ENCODE measurements around the gene ELFN1. TPM values are rescaled to one million over a fixed set of nuclear protein-coding genes. Genes with fewer than 3 reads are reported as not detected.

ELFN1 gene
- total and polyA plus RNA-seq, 4 donors, result 0.43 to 3.5 (median 3.4) TPM

DNA sequence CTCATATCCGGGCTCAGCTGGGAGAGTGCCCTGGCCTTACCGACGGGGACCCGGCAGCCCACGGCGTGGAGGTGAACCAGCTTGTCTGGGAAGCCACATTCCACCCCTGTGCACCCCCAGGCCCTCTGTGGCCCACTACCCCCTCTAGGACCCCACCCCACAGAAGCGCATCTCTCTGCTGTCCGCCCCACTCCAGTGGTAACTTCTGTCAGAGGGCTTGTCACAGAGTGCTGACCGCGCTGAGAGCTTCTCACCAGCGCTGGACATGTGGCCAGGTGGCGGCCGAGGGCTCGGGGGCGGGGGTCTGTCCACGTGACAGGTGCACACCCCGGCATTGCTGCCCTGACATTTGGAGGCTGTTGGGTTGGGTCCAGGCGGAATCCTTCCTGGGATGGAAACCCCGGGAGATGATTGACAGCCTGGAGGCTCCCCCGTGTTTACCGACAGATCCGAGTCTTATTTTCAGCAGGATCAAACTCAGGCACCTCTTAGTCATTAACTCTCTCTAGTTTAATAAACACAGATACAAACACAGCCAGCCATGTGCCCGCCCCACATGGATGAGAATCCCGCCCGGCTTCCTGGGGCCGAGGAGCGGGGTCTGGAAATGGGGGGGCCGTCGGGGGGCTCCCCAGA is 5.1 kb downstream of the ELFN1 start:
- TF ChIP-seq HNF4A (conservative IDR thresholded peaks at IDR 0.05) (no peak), GABPA (IDR thresholded peaks at IDR 0.05 in 1 of 2, conservative IDR thresholded peaks at IDR 0.05 in 1 of 2) (no peak), HNF4G (IDR thresholded peaks at IDR 0.05) (no peak)
- peak; percentile 24 for DNase-seq (ENCODE audit: low spot score)
- Histone ChIP-seq H3K9ac (ENCODE audit: low read depth in 1 of 2, low read length in 2 of 2) (no peak overlapping the region), H3K36me3 (ENCODE audit: control insufficient read depth in 4 of 4, insufficient read depth in 3 of 4, low read depth in 1 of 4, low read length in 3 of 4) (no peaks in the 10 kb centered on the region), H3K4me3 (ENCODE audit: low read depth in 1 of 3, low read length in 3 of 3) (no peak overlapping the region), H3K4me1 (ENCODE audit: control insufficient read depth in 4 of 4, insufficient read depth in 4 of 4, low read length in 3 of 4) (peaks cover 8 to 25% (median 14%) of the 10 kb centered on the region in 4 donors), H3K27ac (ENCODE audit: low read depth in 1 of 2, low read length in 2 of 2) (no peak overlapping the region), H3K27me3 (ENCODE audit: control insufficient read depth in 4 of 4, insufficient read depth in 4 of 4, low read length in 3 of 4) (no peaks in the 10 kb centered on the region), H3K9me3 (ENCODE audit: control insufficient read depth in 4 of 4, low read length in 3 of 4) (no peaks in the 10 kb centered on the region)
- WGBS, result 78% methylated on average over 29 of the region's 29 CpGs

DNA sequence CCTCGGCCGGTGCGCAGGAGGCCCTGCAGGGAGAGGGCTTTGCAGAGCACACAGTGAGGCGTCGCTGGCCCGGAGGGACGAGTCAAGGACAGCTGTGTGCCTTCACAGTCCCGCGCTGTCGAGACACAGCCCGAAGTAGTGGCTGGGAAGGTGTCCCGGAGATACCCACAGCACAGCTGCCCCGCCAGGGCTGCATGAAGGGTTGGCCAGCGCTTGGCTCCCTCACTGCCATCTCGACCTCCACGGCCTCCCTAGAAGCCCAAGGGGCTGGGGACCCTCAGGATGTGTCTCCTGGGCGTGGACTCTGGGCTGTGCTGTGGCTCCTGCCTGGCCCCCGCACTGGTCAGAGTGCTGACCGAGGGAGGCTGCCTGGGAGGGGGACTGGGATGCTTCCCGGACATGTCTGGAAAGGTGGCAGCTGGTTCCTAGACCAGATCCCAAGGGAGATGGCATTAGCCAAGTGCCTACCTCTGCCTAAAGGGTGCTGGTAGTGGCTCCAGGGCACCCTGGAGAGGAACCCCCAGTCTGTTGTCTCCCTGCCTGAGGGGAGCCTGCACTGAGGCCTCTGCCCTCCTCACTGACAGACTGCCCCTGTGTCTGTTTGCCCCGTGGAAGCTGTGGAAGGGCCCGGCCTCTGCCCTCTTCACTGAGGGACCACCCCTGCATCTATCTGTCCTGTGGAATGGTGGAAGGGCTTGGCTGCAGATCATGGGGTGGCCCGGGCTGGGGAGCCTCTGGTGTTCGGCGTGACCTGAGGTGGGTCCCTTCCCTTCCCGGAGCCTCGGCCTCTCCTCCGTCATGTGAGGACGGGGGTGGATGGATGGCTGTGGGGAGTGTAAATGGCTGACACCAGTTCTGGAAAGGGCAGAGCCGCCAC is 5.8 kb downstream of the ELFN1 start:
- H3K36me3 ChIP-seq (ENCODE audit: control insufficient read depth in 4 of 4, insufficient read depth in 3 of 4, low read depth in 1 of 4, low read length in 3 of 4), result peaks cover 0 to 2% (median 0%) of the 10 kb centered on the region in 4 donors

More for the DNA sequence above, 5.8 kb downstream of the ELFN1 start:
- Histone ChIP-seq H3K27ac (ENCODE audit: low read depth in 1 of 2, low read length in 2 of 2) (no peak overlapping the region), H3K9me3 (ENCODE audit: control insufficient read depth in 4 of 4, low read length in 3 of 4) (no peaks in the 10 kb centered on the region), H3K27me3 (ENCODE audit: control insufficient read depth in 4 of 4, insufficient read depth in 4 of 4, low read length in 3 of 4) (no peaks in the 10 kb centered on the region), H3K4me3 (ENCODE audit: low read depth in 1 of 3, low read length in 3 of 3) (no peak overlapping the region), H3K4me1 (ENCODE audit: control insufficient read depth in 4 of 4, insufficient read depth in 4 of 4, low read length in 3 of 4) (peaks cover 4 to 18% (median 11%) of the 10 kb centered on the region in 4 donors), H3K9ac (ENCODE audit: low read depth in 1 of 2, low read length in 2 of 2) (no peak overlapping the region)
- WGBS, result 84% methylated on average over 30 of the region's 30 CpGs
- peak; percentile 26 for DNase-seq (ENCODE audit: low spot score)
- TF ChIP-seq GABPA (IDR thresholded peaks at IDR 0.05 in 1 of 2, conservative IDR thresholded peaks at IDR 0.05 in 1 of 2), result no peak
- no peak for TF ChIP-seq NR2F2 (IDR thresholded peaks at IDR 0.05)
- TF ChIP-seq YY1 (IDR thresholded peaks at IDR 0.05), result no peak
- no peak for TF ChIP-seq TAF1 (conservative IDR thresholded peaks at IDR 0.05)
- no peak for TF ChIP-seq SP1 (IDR thresholded peaks at IDR 0.05)
- TF ChIP-seq, protein P1, sequence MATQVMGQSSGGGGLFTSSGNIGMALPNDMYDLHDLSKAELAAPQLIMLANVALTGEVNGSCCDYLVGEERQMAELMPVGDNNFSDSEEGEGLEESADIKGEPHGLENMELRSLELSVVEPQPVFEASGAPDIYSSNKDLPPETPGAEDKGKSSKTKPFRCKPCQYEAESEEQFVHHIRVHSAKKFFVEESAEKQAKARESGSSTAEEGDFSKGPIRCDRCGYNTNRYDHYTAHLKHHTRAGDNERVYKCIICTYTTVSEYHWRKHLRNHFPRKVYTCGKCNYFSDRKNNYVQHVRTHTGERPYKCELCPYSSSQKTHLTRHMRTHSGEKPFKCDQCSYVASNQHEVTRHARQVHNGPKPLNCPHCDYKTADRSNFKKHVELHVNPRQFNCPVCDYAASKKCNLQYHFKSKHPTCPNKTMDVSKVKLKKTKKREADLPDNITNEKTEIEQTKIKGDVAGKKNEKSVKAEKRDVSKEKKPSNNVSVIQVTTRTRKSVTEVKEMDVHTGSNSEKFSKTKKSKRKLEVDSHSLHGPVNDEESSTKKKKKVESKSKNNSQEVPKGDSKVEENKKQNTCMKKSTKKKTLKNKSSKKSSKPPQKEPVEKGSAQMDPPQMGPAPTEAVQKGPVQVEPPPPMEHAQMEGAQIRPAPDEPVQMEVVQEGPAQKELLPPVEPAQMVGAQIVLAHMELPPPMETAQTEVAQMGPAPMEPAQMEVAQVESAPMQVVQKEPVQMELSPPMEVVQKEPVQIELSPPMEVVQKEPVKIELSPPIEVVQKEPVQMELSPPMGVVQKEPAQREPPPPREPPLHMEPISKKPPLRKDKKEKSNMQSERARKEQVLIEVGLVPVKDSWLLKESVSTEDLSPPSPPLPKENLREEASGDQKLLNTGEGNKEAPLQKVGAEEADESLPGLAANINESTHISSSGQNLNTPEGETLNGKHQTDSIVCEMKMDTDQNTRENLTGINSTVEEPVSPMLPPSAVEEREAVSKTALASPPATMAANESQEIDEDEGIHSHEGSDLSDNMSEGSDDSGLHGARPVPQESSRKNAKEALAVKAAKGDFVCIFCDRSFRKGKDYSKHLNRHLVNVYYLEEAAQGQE (IDR thresholded peaks at IDR 0.05), result no peak
- TF ChIP-seq FOXA1 (IDR thresholded peaks at IDR 0.05), result no peak
- no peak for TF ChIP-seq HNF4G (IDR thresholded peaks at IDR 0.05)
- TF ChIP-seq, protein P2, sequence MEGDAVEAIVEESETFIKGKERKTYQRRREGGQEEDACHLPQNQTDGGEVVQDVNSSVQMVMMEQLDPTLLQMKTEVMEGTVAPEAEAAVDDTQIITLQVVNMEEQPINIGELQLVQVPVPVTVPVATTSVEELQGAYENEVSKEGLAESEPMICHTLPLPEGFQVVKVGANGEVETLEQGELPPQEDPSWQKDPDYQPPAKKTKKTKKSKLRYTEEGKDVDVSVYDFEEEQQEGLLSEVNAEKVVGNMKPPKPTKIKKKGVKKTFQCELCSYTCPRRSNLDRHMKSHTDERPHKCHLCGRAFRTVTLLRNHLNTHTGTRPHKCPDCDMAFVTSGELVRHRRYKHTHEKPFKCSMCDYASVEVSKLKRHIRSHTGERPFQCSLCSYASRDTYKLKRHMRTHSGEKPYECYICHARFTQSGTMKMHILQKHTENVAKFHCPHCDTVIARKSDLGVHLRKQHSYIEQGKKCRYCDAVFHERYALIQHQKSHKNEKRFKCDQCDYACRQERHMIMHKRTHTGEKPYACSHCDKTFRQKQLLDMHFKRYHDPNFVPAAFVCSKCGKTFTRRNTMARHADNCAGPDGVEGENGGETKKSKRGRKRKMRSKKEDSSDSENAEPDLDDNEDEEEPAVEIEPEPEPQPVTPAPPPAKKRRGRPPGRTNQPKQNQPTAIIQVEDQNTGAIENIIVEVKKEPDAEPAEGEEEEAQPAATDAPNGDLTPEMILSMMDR (IDR thresholded peaks at IDR 0.05; ENCODE audit: low read depth, low read length, missing input control), result no peak
